Gastroesophageal sphincter (tissue), 4 donors: Measurements from ENCODE around the gene MICAL3. TPM values are rescaled to one million over a fixed set of nuclear protein-coding genes. Genes with fewer than 3 reads are reported as not detected.

Experiments used
- ATAC-seq: fragments of 150-250 bp; one replicate; pipeline ENCODE4 v1.9.1; 2016; ENCODE audit warnings: mild to moderate bottlenecking, moderate library complexity
- H3K27ac ChIP-seq, 4 donors: fragments of 200-600 bp; sonication (generic) in 3 of 4; 1 replicate in 3 of 4; 2 replicates in 1 of 4; pipeline ENCODE4 v1.5.1; 2016 to 2019
- H3K27me3 ChIP-seq: fragments of 200-600 bp; sonication (generic); one replicate; pipeline ENCODE4 v1.5.1; 2019
- H3K36me3 ChIP-seq, 2 donors: fragments of 200-600 bp; sonication (generic); one replicate each; pipeline ENCODE4 v1.5.1; 2019; ENCODE audit warnings: control low read depth in 1 of 2
- H3K4me1 ChIP-seq, 3 donors: fragments of 200-600 bp; sonication (generic); 1 replicate in 2 of 3; 2 replicates in 1 of 3; pipeline ENCODE4 v1.5.1; 2016 to 2019; ENCODE audit warnings: control low read depth in 2 of 3
- H3K4me3 ChIP-seq, 2 donors: fragments of 200-600 bp; sonication (generic); one replicate each; pipeline ENCODE4 v1.5.1; 2019; ENCODE audit warnings: mild to moderate bottlenecking in 1 of 2, moderate library complexity in 1 of 2
- H3K9me3 ChIP-seq, 3 donors: fragments of 200-600 bp; sonication (generic); one replicate each; pipeline ENCODE4 v1.5.1; 2017 to 2019; ENCODE audit warnings: control low read depth in 2 of 3
- EP300 ChIP-seq: sonication (generic); formaldehyde crosslinking; IDR thresholded peaks from one replicate; pipeline ENCODE4 v1.6.1; 2017; ENCODE audit warnings: antibody characterized with exemption, mild to moderate bottlenecking
- POLR2A ChIP-seq, 2 donors: fragments of 450-650 bp; IDR thresholded peaks; one replicate each; pipeline ENCODE4 v1.6.1; 2017; ENCODE audit warnings: antibody characterized with exemption in 2 of 2, mild to moderate bottlenecking in 2 of 2, moderate library complexity in 1 of 2
- POLR2AphosphoS5 ChIP-seq: sonication (generic); formaldehyde crosslinking; IDR thresholded peaks from one replicate; pipeline ENCODE4 v1.6.1; 2017; ENCODE audit warnings: antibody characterized with exemption
- WGBS, 2 donors: methylation state at CpG; one replicate each; pipeline ENCODE4 v1.1.5; 2018; ENCODE audit warnings: low coverage in 1 of 2; 5-methylcytosine and 5-hydroxymethylcytosine counted together
- total RNA-seq, 4 donors: library from RNA; depleted of rRNA; stranded (reverse); fragments of >200 nt; gene quantifications; one replicate each; pipeline ENCODE4 v1.1.0, GENCODE V29; 2016
- TF ChIP-seq, protein P1 (sequence below), 4 experiments: fragments of 200-600 bp in 2 of 4; fragments of 450-650 bp in 2 of 4; sonication (generic) in 1 of 4; IDR thresholded peaks; one replicate each; pipeline ENCODE4 v1.5.1; 2017 to 2019; ENCODE audit warnings: antibody characterized with exemption in 4 of 4, mild to moderate bottlenecking in 2 of 4, moderate library complexity in 2 of 4

Gene MICAL3
- total RNA-seq, 4 donors from 2014 or later: 37.3 to 120 (median 51.5) TPM

DNA sequence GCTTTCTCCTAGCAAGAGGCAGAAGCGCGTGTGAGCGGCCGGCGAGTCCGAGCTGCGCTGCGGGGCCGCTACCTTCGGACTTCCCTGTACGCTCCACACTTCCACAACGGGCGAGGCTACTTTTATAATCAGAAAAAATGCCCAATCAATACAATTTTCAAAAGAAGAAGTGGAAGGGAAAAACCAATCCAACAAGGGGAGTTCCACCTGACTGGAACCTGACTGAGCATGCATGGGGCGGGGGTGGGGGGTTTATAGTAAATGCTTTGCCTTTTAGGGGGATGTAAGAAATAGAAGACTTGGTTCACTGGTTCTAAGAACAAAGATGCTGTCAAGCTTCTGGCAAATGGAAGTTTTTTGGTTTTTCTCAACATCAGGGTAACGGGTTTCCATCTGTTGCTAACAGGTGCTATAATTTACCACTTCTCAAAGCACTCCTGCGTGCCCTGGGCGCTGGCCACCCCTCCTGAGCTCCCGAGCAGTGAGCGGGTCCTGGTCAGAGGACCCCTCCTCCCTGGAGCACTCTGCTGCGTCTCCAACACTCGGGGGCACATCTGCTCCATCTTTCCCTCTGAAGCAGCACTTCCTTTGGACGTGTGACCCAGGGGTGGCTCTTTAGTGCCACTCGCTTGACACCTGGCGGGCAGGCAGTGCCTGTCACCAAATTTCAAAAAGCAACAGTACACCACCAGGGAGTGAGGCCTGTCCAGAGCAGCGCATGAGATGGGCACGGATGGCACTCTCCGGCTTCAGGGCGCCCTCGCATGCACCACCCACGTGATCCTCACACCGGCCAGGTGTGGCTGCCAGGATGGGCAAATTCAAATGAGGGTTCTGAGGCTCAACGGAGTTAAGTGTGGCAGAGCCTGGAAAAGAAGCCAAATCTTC lies 228.5 kb downstream of the MICAL3 start:
- Histone ChIP-seq H3K27me3 (no peaks in the 10 kb centered on the region), H3K4me1 (no peaks in the 10 kb centered on the region), H3K36me3 (peaks cover 0 to 75% of the 10 kb centered on the region in 2 donors), H3K9me3 (no peaks in the 10 kb centered on the region), H3K27ac (no peak overlapping the region), H3K4me3 (no peak overlapping the region)
- no peak for TF ChIP-seq POLR2AphosphoS5
- TF ChIP-seq, protein P1, sequence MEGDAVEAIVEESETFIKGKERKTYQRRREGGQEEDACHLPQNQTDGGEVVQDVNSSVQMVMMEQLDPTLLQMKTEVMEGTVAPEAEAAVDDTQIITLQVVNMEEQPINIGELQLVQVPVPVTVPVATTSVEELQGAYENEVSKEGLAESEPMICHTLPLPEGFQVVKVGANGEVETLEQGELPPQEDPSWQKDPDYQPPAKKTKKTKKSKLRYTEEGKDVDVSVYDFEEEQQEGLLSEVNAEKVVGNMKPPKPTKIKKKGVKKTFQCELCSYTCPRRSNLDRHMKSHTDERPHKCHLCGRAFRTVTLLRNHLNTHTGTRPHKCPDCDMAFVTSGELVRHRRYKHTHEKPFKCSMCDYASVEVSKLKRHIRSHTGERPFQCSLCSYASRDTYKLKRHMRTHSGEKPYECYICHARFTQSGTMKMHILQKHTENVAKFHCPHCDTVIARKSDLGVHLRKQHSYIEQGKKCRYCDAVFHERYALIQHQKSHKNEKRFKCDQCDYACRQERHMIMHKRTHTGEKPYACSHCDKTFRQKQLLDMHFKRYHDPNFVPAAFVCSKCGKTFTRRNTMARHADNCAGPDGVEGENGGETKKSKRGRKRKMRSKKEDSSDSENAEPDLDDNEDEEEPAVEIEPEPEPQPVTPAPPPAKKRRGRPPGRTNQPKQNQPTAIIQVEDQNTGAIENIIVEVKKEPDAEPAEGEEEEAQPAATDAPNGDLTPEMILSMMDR (IDR thresholded peaks at IDR 0.05): no peak
- TF ChIP-seq EP300: no peak
- TF ChIP-seq POLR2A (IDR thresholded peaks at IDR 0.05): no peak
- no peak for ATAC-seq
- WGBS, 2 donors: 90 to 93% methylated on average over 4 to 5 of the region's 32 CpGs

DNA sequence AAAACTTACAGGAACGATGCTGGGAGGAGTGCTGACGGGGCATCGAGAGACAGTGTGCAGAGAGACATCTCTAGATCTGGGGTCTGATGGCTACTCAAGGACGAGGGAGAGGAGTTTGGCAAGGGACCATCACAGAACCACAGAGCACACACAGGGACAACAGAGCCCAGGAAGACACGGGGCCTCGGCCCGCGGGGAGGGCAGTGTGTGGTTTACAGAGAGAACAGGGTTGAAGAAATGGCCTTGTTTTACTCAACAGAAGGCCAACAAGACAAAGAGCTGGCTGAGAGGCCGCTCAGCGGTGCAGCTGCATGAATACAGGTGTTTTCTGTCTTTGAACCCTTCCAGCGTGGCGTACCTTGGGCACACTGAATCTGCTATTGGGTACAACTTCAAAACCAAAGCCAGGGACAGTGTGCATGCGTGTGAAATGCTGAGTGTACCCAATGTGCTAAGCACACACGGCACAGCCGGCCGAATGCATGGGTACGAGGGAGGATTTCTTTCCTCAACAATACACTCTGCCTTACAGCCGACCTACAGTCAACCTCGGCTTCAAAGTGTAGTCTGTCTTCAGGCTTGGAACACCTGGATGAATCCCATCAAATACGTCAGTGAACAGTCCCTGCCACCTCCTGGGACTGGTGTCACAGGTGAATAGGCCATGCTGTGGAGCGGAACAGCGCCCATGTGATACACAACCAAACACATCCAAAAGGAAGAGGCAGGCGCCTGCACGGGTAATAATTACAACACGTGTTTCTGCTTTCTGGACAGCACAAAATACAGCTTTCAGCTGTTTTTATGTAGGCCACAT lies 229.4 kb downstream of the MICAL3 start:
- H3K27me3 ChIP-seq: no peaks in the 10 kb centered on the region
- no peaks in the 10 kb centered on the region for H3K9me3 ChIP-seq
- no peaks in the 10 kb centered on the region for H3K4me1 ChIP-seq
- TF ChIP-seq, protein P1 (IDR thresholded peaks at IDR 0.05): no peak
- no peak for ATAC-seq
- WGBS, 2 donors: 64 to 78% methylated on average over 5 to 20 of the region's 25 CpGs
- H3K4me3 ChIP-seq: no peak overlapping the region
- no peak overlapping the region for H3K27ac ChIP-seq
- peaks cover 0 to 85% of the 10 kb centered on the region in 2 donors for H3K36me3 ChIP-seq

DNA sequence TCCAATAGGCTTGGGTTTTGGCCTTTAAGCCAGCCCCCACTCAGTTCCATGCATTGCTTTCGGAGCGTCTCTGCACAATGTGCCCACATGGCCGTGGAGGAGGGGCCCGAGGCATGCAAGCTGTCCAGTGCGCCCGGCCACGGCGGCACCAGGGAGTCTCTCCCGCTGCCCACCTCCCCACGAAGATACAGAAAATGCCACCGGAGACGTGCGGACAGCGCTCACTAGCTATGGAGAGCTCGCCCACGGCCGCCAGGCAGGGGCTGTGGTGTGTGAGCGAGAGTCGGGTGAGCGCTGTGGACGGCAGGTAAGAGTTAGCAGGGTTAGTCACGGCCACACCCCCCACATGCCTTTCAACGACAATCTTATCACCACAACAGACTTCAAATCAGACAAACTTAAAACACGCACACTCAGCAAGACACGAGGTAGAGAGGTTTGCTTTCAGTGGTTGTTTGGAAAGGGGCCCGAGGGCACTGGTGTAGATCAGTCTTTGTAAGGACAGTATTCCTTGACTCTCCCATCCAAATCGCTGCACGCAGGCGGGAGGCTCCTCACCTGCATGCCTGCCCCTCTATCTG lies 231.4 kb downstream of the MICAL3 start:
- H3K27ac ChIP-seq: no peak overlapping the region
- H3K9me3 ChIP-seq: no peaks in the 10 kb centered on the region
- H3K4me3 ChIP-seq: no peak overlapping the region
- WGBS, 2 donors: 69 to 77% methylated on average over 6 of the region's 29 CpGs
- H3K4me1 ChIP-seq: no peaks in the 10 kb centered on the region
- no peak for TF ChIP-seq EP300
- no peak for TF ChIP-seq POLR2A (IDR thresholded peaks at IDR 0.05)
- TF ChIP-seq, protein P1 (IDR thresholded peaks at IDR 0.05): no peak
- no peak for TF ChIP-seq POLR2AphosphoS5
- peaks cover 0 to 95% of the 10 kb centered on the region in 2 donors for H3K36me3 ChIP-seq
- no peaks in the 10 kb centered on the region for H3K27me3 ChIP-seq
- ATAC-seq: no peak

DNA sequence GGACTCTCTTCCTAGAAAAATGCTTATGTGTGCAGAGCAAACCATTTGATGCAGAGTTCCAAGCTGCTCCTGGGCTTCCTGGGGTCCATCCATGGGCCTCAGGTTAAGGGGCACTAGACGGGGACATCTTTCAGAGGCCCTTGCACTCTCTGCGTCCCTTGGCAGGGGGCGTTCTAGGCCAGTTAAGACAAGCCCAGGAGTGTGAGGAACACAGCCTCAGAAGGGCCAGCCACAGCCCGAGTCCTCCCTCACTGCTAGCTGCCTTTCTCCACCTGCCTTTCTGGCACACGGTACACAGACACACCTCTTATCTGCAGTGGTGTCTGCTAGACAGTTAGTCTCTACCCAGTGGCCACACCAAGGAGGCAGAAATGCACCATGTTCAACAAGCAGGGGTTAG lies 232.1 kb downstream of the MICAL3 start:
- H3K27me3 ChIP-seq: no peaks in the 10 kb centered on the region
- H3K4me1 ChIP-seq: peaks cover 0 to 5% (median 0%) of the 10 kb centered on the region in 3 donors
- TF ChIP-seq EP300 (no peak), POLR2AphosphoS5 (no peak), POLR2A (IDR thresholded peaks at IDR 0.05) (no peak)
- TF ChIP-seq, protein P1 (IDR thresholded peaks at IDR 0.05): no peak
- no peak for ATAC-seq
- H3K27ac ChIP-seq: no peak overlapping the region
- 72% methylated on average over 5 of the region's 5 CpGs; no CpG with 5 or more reads in 1 of the 2 donors for WGBS, 2 donors
- H3K36me3 ChIP-seq: peaks cover 0 to 92% of the 10 kb centered on the region in 2 donors
- H3K4me3 ChIP-seq: no peak overlapping the region
- H3K9me3 ChIP-seq: no peaks in the 10 kb centered on the region
